GM11168 (cell line): ENCODE measurements around the gene F3.

Experiments
- in situ Hi-C: fragments of 300-500 bp; cut with MboI; formaldehyde crosslinking; loops from one replicate; pipeline ENCODE4 v1.12.0; 2022; ENCODE audit warnings: low sequenced_read_pairs; ENCODE audit not compliant: unreplicated experiment

The F3 gene

DNA sequence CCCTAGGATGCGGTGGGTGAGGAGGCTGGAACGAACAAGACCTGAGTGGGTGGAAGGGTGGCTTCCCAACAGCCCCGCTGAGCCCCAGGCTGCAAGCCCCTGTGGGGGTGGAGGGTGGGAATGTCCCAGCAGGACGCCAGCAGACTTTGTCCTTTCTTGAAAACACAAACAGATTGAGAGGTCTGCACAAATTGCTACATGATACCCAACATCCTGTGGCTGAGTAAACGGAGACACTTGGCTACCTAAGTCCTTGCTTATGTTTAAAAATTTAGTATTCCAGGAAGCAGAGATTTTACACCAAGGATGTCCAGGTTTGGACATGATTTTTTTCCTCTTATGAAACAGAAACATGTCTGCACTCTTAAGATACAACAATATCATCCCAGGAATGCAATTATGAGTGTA, 11.8 kb upstream of the F3 start:
- in situ Hi-C loops: no loop called here

DNA sequence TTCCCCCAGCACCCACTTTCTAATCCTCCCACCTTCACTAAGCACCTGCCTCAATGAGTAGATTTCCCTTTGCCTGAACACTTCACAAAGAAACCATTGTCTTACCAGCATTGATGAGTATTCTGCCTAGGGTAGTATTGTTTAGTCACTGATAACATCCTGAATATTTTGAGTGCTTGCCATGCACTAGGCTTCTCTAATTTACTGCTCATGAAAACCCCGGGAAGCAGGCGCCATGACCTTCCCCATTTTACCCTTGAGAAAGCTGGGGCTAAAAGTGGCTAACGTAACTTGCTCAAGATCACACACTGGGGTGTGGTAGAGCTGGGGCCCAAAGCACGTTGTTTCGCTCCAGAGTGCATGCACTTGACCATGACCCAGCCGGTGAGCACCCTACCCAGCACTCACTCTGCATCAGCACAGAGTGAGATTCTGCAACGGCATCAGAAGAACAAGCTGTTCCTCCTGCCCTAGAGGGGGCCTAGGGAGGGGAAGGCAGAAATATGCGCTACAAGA, 10.6 kb upstream of the F3 start:
- in situ Hi-C loops: no loop called here

DNA sequence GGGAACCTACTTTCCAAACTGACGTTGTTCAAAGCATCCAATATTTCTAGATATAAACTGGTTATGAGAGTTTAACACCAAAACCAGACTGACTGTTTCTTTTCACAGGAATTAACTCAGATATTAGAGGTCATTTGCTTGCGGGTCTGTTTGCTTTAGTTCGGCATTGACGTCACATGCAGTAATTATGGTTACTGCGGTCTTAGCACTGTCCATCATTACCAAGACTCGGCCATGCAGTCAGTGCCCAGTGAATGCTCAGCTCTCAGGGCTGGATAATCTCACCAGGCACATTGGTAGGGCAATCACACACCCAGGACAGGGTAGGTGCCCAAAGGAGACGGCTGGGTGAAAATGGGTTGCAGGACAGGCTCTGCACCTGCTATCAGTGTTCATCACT, 9.9 kb upstream of the F3 start:
- in situ Hi-C loops: no loop called here

- in situ Hi-C loops: no loop called here
Measured at GRCh38 chr1:94550800-94551241, 9.3 kb upstream of the F3 start.

DNA sequence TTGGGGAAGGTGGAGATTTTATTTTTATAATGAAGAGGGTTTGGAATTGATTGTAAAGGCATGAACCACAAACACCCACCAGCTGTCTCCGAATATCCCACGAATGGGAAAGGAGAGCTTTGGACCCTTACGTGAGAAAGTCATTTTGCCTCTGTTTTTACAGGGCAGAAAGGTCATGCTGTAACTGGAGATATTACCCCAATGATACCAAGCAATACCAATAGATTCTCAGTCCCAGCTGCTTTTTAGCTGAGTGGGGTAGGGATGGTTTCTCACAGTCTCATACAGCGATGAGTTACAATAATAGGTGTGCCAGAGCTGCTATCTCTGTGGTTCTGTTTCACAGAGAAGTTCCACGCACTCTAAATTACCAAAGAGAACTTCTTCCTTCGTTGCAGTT, 8.8 kb upstream of the F3 start:
- in situ Hi-C loops: no loop called here

DNA sequence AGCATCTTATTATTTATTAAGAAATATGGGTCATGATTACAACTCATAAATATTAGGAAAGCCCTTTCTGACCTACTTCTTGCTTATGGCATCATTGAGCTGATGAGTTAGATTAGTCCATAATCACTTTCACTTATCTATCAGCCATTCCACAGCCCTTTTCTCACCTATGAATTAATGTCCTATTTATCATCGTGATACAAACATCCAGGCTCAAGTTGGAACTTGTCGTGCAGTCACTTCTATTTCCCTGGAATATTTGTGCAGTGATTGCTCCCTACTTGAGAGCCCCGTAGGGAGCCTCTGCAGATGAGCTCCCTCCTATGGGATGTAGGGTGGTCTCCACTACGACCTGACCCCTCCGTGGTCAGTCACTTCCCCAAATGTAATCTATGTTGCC, 8.1 kb upstream of the F3 start:
- in situ Hi-C loops: no loop called here

- in situ Hi-C loops: no loop called here
Measured at GRCh38 chr1:94544706-94545490, 3.3 kb upstream of the F3 start.

DNA sequence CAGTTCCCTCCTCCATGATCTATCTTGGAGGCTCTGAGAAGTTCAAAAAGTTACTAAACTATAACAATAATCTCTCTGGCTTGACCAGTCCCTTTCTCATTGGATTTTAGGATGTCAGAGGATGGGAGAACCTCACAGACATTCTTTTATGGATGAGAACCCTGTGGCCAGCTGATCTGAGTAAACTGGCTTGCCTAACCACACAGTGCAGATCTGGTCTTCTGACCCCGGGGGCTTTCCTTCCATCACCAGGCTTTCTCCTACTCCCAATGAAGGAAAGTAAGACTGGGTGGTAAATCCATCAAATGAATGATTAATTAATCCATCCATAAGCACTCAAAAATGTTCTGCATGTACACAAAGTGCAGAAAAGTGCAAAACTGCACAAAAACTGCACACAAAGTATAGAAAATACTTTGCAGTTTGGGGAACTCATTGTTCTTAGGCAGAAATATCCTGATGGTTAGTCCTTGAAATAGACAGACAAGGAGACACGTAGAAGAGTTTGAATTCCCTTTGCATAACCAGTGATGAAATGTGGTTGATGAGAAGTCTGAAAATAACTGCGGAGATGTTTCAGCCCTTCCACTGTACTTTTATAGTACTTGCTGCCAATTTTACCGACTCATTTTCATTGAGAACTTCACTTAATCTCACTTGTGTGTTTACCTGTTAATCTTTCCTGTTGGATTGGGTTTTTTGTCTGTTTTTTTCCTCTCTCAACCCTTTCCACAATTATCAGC, 2.5 kb upstream of the F3 start:
- in situ Hi-C loops: no loop called here

DNA sequence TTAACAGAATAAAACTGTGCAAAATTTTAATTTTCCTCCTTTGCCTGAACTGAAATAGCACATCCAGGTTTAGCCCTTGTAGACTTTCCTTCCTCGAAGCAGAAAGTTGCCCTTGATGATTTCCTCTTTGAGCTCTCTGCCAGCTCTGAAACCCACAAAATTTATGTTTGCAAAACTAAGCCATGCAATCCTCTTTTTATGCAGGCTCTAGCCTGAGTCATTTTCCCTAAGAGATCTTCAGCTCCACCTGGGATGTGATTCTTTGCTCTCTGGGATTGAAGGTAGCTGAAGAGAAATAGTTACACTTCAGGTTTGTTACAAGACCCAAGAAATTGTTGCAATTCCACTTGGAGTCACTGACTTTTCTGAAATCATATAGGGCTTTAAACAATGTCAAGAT, 1.4 kb upstream of the F3 start:
- in situ Hi-C loops: no loop called here

DNA sequence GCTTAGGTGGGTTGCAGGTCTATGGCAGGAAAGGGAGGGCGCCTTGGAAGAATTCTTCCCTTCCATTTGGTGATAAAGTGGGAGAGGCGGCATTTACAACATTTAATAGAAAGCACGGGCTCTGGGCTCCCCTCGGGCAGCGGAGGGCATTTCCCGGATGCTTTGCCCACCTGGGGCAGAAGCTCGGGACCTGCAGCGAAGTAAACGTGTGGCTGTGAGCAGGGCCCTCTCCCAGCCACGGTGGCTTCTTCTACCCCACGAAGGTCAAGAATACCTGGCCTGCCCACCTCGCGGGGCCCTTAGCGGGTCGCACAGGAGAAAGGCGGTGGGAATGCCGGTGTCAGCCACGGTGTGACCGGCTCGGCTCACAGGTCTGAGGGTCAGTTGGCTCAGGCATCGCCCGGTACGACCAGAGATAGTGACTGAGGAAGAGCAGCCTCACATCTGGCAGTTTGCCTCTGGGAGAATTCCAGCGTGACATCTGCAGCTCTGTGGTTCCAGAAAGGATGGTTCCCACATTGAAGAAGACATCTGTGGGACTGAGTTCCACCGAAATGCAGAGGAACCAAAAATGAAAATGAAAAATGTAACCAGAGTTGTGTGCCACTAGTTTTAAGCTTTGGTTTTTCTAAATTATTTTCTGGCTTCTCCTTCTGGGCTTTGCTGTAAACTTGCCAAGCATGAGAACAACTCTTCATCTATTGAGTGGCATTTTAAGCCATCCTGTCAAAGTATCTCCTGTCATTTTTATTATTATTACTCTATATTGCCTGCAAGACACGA, 720 bp upstream of the F3 start:
- in situ Hi-C loops: no loop called here

GRCh38 chr1:94540440-94541245, 916 bp downstream of the F3 start:
- in situ Hi-C loops: no loop called here

GRCh38 chr1:94539496-94539895, 2.1 kb downstream of the F3 start:
- in situ Hi-C loops: no loop called here

GRCh38 chr1:94538243-94538827, 3.2 kb downstream of the F3 start:
- in situ Hi-C loops: no loop called here

DNA sequence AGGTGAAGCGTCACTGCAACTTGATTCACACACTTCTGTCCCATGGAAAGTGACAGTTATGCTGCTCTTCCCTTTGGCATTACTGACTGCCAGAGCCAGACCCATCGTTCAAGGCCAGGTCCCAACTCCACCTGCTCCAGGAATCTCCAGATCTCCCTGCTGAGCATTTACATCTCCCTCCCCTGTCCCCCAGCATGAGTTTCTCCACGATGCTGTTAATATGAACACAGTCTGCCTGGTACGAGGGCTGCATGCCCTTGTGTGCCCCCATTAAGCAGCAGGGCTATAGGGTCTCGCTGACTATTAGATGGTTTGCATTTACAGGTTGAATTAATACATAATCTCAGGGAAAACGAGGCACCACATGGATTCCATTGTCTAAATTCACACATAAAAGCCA, 4.3 kb downstream of the F3 start:
- in situ Hi-C loops: no loop called here

GRCh38 chr1:94535879-94536278, 5.7 kb downstream of the F3 start:
- in situ Hi-C loops: no loop called here

GRCh38 chr1:94535095-94535494, 6.5 kb downstream of the F3 start:
- in situ Hi-C loops: no loop called here

GRCh38 chr1:94532077-94532476, 9.5 kb downstream of the F3 start:
- in situ Hi-C loops: no loop called here

DNA sequence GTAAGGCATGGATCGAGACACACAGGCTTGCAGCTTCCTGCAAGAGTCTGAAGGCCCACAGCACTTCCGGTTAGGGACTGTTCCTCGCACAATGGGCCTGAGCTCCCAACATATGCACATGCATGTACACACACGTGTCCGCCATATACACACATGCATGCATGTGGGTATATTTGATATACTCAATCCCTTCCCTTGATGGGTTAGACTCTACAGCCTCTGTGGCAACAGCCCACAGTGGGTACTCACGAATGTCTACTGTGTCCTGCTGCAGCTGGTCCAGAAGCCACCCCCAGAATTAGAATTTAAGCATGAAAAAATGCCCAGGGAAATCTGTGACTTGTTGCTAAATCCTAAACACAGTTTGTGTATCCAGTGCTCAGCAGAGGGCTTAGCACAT, 9.9 kb downstream of the F3 start:
- in situ Hi-C loops: no loop called here

DNA sequence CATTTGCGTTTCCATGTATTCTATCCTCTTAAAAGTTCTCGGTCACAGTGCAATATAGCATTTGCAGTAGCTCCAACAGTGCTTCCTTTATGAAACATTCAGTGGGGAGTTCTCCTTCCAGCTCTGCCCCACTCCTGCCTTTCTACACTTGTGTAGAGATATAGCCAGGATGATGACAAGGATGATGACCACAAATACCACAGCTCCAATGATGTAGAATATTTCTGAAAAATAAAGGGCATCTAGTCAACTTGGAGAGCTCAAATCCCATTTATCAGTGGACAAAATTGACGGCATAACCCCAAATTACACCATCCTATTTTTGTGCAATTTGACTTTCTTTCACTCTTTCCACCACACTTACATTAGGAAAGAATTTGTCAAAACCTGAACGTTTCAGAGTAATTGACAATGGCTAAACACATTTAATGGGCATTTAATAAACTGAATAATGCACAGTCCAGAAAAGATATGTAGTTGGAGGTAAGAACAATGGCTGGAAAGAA, 11.1 kb downstream of the F3 start:
- in situ Hi-C loops: no loop called here
